SU-DHL-6 (cell line): ENCODE data around the gene NUP188.
A peak's percentile ranks its signal among the peaks of the same experiment; 100 is the strongest.

ENCODE experiments used
- H2AFZ ChIP-seq: fragments of 200-600 bp; sonication (generic); 2 replicates; pipeline ENCODE4 v1.6.1; 2014; ENCODE audit warnings: low read depth, mild to moderate bottlenecking, moderate library complexity, mixed read lengths, antibody characterized with exemption, low read length; ENCODE audit not compliant: severe bottlenecking
- H3F3A ChIP-seq: fragments of 200-600 bp; shearing (Covaris generic); 2 replicates; pipeline ENCODE4 v1.6.0; 2016; ENCODE audit warnings: antibody characterized with exemption, mild to moderate bottlenecking; ENCODE audit not compliant: insufficient read depth
- H3K27ac ChIP-seq: fragments of 200-600 bp; sonication (generic); 2 replicates; pipeline ENCODE4 v1.5.1; 2016; ENCODE audit warnings: low read depth, mild to moderate bottlenecking, low read length, moderate library complexity, mixed read lengths
- H3K27me3 ChIP-seq: fragments of 200-600 bp; sonication (generic), shearing (Covaris generic); 2 replicates; pipeline ENCODE4 v1.6.0; 2014; ENCODE audit warnings: mild to moderate bottlenecking, low read length
- H3K36me3 ChIP-seq: fragments of 200-600 bp; sonication (generic); 2 replicates; pipeline ENCODE4 v1.6.1; 2014; ENCODE audit warnings: mild to moderate bottlenecking, low read length, mixed read lengths
- H3K4me2 ChIP-seq: fragments of 300-600, 200-600 bp; shearing (Covaris generic), sonication (generic); 2 replicates; pipeline ENCODE4 v1.6.0; 2014; ENCODE audit warnings: low read length, low read depth, mild to moderate bottlenecking; ENCODE audit not compliant: poor library complexity, severe bottlenecking
- H3K4me3 ChIP-seq: fragments of 200-600 bp; sonication (generic); 2 replicates; pipeline ENCODE4 v1.5.1; 2014; ENCODE audit warnings: antibody characterized with exemption, low read length, mild to moderate bottlenecking, mixed read lengths; ENCODE audit not compliant: insufficient read depth, poor library complexity, severe bottlenecking
- H3K79me2 ChIP-seq: fragments of 200-600 bp; sonication (generic); 2 replicates; pipeline ENCODE4 v1.6.1; 2014; ENCODE audit warnings: mild to moderate bottlenecking, low read length, moderate library complexity; ENCODE audit not compliant: insufficient read depth
- H3K9ac ChIP-seq: fragments of 200-600 bp; sonication (generic); 2 replicates; pipeline ENCODE4 v1.7.0; 2014; ENCODE audit warnings: mild to moderate bottlenecking, low read length
- H3K9me2 ChIP-seq: fragments of 200-600 bp; sonication (generic); replicated peaks from 2 replicates; pipeline ENCODE4 v1.6.1; 2014; ENCODE audit warnings: low read length; ENCODE audit not compliant: insufficient read depth
- H3K9me3 ChIP-seq: fragments of 200-600 bp; sonication (generic); 2 replicates; pipeline ENCODE4 v1.6.1; 2014; ENCODE audit warnings: low read length, mixed read lengths; ENCODE audit not compliant: insufficient read depth
- H4K20me1 ChIP-seq: fragments of 200-600 bp; sonication (generic); 2 replicates; pipeline ENCODE4 v1.6.1; 2014; ENCODE audit warnings: low read depth, mild to moderate bottlenecking, antibody characterized with exemption, low read length, moderate library complexity, mixed read lengths
- EZH2phosphoT487 ChIP-seq: fragments of 200-600 bp; sonication (generic), shearing (Covaris generic); conservative IDR thresholded peaks from 2 replicates; pipeline ENCODE4 v1.6.1; 2018; ENCODE audit warnings: mild to moderate bottlenecking, antibody characterized with exemption, low read length, moderate library complexity, mixed read lengths
- TF ChIP-seq, protein P1 (sequence below): fragments of 200-600 bp; sonication (generic); IDR thresholded peaks from one replicate; pipeline ENCODE4 v1.5.1; 2017; ENCODE audit warnings: antibody characterized with exemption, mild to moderate bottlenecking, low read length, moderate library complexity; ENCODE audit not compliant: insufficient read depth, poor library complexity, severe bottlenecking

Gene NUP188

DNA sequence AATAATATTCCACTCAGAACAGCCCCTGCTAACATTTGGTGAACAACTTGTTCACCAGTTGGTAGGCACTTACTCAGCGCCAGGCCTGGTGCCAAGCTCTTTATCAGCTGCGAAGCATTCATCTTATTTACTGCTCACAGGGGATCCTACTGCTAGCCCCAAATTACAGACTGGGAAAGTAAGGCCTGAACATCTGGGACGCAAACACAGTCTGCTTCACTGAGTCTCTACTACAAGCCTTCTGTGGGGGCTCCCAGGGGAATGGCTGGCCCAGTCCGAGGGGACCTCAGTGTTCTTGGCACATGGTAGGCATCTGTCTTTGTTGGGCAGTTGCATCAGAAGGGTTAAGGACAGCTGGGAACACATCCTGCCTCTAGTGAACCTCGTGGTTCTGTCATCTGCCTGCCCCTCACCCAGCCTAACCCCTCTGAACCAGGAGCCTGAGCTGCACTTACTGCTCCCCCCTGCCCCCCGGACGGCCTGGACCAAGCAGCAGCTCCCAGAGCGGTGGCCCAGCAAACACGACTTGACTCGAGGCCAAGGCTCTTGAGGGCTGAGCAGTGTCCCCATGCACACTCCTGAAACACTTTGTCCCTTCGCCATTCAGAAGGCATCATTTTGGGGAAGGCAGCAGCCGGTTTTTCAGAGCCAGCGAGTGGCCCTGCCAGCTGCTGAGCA is 27.0 kb upstream of the NUP188 start, which contains the start of gene PHYHD1:
Gene PHYHD1 (plus strand): TSS at position 602 of the 678 bp plus-strand sequence. CDS start 1,342 bp downstream, outside the sequence.
- no peaks in the 10 kb centered on the region for H3K27me3 ChIP-seq
- H3K4me3 ChIP-seq = peak within 1 kb of the TSS; percentile 75
- peaks cover 41% of the 10 kb centered on the region for H3F3A ChIP-seq
- peak within 1 kb of the TSS; percentile 96 for H3K4me2 ChIP-seq
- peak within 1 kb of the TSS; percentile 5 for H2AFZ ChIP-seq
- H4K20me1 ChIP-seq = no peaks in the 10 kb centered on the region
- H3K9ac ChIP-seq = peak within 1 kb of the TSS; percentile 95
- no peaks in the 10 kb centered on the region for H3K9me2 ChIP-seq
- H3K36me3 ChIP-seq = no peaks in the 10 kb centered on the region
- TF ChIP-seq, protein P1, sequence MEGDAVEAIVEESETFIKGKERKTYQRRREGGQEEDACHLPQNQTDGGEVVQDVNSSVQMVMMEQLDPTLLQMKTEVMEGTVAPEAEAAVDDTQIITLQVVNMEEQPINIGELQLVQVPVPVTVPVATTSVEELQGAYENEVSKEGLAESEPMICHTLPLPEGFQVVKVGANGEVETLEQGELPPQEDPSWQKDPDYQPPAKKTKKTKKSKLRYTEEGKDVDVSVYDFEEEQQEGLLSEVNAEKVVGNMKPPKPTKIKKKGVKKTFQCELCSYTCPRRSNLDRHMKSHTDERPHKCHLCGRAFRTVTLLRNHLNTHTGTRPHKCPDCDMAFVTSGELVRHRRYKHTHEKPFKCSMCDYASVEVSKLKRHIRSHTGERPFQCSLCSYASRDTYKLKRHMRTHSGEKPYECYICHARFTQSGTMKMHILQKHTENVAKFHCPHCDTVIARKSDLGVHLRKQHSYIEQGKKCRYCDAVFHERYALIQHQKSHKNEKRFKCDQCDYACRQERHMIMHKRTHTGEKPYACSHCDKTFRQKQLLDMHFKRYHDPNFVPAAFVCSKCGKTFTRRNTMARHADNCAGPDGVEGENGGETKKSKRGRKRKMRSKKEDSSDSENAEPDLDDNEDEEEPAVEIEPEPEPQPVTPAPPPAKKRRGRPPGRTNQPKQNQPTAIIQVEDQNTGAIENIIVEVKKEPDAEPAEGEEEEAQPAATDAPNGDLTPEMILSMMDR = no peak
- TF ChIP-seq EZH2phosphoT487 = no peak
- peak within 1 kb of the TSS; percentile 97 for H3K27ac ChIP-seq
- H3K79me2 ChIP-seq = no peaks in the 10 kb centered on the region
- no peaks in the 10 kb centered on the region for H3K9me3 ChIP-seq

DNA sequence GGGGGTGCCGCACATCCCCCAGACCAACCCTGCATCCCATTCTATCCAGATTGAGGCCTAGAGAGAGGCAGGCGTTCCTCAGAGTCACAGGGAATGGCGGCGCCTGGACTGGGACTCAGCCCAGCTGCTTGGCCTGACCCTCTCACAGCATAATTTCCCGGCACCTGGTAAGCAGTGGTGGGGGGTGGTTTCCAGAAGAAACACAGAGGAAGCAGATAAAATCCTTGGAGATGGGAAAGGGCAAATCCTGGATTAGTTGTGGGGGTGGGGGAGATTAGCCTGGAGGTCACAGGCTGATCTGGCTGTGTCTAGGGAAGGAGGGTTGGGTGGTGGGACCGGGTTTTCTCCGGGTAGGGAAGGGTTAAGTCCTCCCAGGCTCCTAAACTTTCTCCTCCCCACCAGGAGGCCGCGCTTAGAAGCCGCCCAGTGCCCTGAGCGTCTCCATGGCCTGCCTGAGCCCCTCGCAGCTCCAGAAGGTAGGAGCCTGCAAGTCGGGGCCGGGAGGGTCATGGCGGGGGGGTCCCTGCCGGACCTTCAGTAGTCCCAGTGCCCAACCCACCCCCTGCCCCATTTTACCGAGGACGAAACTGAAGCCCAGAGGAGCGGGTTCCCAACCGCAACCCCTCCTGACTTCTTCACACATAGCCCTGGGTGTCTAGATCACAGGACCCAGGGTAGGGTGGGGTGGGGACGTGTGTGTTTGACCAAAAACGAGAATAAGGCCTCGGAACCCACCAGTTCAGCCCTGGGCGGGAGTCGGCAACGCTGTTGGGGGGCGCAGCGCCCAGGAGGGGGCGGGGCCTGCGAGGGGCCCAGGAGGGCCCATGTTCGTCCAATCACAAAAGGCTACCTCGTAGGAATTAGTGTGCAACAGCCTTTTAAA is 25.4 kb upstream of the NUP188 start:
- Histone ChIP-seq H2AFZ (peak overlapping the region; percentile 5), H3F3A (peaks cover 41% of the 10 kb centered on the region), H3K27ac (peak overlapping the region; percentile 97), H3K4me3 (peak overlapping the region; percentile 75), H3K36me3 (no peaks in the 10 kb centered on the region), H3K79me2 (no peaks in the 10 kb centered on the region), H3K9me2 (no peaks in the 10 kb centered on the region), H3K9me3 (no peaks in the 10 kb centered on the region), H3K9ac (peak overlapping the region; percentile 95), H4K20me1 (no peaks in the 10 kb centered on the region), H3K27me3 (no peaks in the 10 kb centered on the region), H3K4me2 (peak overlapping the region; percentile 96)
- TF ChIP-seq EZH2phosphoT487 = no peak

DNA sequence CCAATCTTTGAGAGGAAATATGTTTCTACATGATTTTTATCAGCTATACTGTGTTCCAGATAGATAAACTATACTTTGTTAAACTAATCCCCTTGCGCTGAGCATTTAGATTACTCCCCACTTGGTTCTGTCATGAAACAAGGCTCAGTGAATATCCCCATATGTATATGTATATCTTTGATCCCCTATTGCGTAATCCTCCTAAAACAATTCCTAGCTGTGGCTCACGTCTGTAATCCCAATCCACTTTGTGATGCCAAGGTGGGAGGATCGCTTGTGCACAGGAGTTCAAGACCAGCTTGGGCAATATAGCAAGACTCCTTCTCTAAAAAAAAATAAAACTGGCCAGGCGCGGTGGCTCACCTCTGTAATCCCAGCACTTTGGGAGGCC is 24.0 kb upstream of the NUP188 start:
- Histone ChIP-seq H3K4me3 (no peak overlapping the region), H3K9ac (no peak overlapping the region)
- TF ChIP-seq, protein P1 = no peak
- no peak for TF ChIP-seq EZH2phosphoT487

More for the DNA sequence above, 24.0 kb upstream of the NUP188 start:
- Histone ChIP-seq H4K20me1 (no peaks in the 10 kb centered on the region), H3K27me3 (no peaks in the 10 kb centered on the region), H3K4me2 (no peak overlapping the region), H3K9me2 (no peaks in the 10 kb centered on the region), H3K9me3 (no peaks in the 10 kb centered on the region), H3K36me3 (no peaks in the 10 kb centered on the region), H3F3A (peaks cover 35% of the 10 kb centered on the region), H2AFZ (no peak overlapping the region), H3K79me2 (no peaks in the 10 kb centered on the region), H3K27ac (no peak overlapping the region)
